Measurements from ENCODE around the gene SEZ6L.

SEZ6L gene

GRCh38 chr22:26246552-26246951, 77.3 kb downstream of the SEZ6L start:
- FAIRE-seq, result no peak

GRCh38 chr22:26251869-26252268, 82.6 kb downstream of the SEZ6L start:
- FAIRE-seq, result no peak

GRCh38 chr22:26259510-26259909, 90.2 kb downstream of the SEZ6L start:
- FAIRE-seq, result no peak

- no peak for FAIRE-seq
Observed at GRCh38 chr22:26264162-26264561, 94.9 kb downstream of the SEZ6L start.

GRCh38 chr22:26265281-26265680, 96.0 kb downstream of the SEZ6L start:
- no peak for FAIRE-seq

- no peak for FAIRE-seq
Observed at GRCh38 chr22:26265909-26266308, 96.6 kb downstream of the SEZ6L start.

GRCh38 chr22:26267856-26268255, 98.6 kb downstream of the SEZ6L start:
- FAIRE-seq, result no peak

GRCh38 chr22:26269572-26269971, 100.3 kb downstream of the SEZ6L start:
- no peak for FAIRE-seq

- no peak for FAIRE-seq
Observed at GRCh38 chr22:26271427-26271826, 102.2 kb downstream of the SEZ6L start.

- no peak for FAIRE-seq
Observed at GRCh38 chr22:26273011-26273675, 103.9 kb downstream of the SEZ6L start.

- FAIRE-seq, result no peak
Observed at GRCh38 chr22:26276529-26277160, 107.4 kb downstream of the SEZ6L start.

GRCh38 chr22:26281941-26282340, 112.7 kb downstream of the SEZ6L start:
- FAIRE-seq, result no peak

GRCh38 chr22:26283330-26283729, 114.1 kb downstream of the SEZ6L start:
- FAIRE-seq, result no peak

- FAIRE-seq, result no peak
Observed at GRCh38 chr22:26285632-26286031, 116.4 kb downstream of the SEZ6L start.

GRCh38 chr22:26286091-26286820, 117.0 kb downstream of the SEZ6L start:
- no peak for FAIRE-seq

GRCh38 chr22:26287382-26288225, 118.3 kb downstream of the SEZ6L start:
- FAIRE-seq, result no peak

GRCh38 chr22:26289611-26290101, 120.4 kb downstream of the SEZ6L start:
- FAIRE-seq, result no peak

- FAIRE-seq, result no peak
Observed at GRCh38 chr22:26291940-26292666, 122.8 kb downstream of the SEZ6L start.

GRCh38 chr22:26292667-26292995, 123.4 kb downstream of the SEZ6L start:
- FAIRE-seq, result no peak

- no peak for FAIRE-seq
Observed at GRCh38 chr22:26295563-26296126, 126.4 kb downstream of the SEZ6L start.

GRCh38 chr22:26298605-26299310, 129.5 kb downstream of the SEZ6L start:
- FAIRE-seq, result no peak
